Kidney (tissue), 14 donors: ENCODE data around the gene DIPK2B. TPM values are rescaled to one million over a fixed set of nuclear protein-coding genes. Genes with fewer than 3 reads are reported as not detected.

Experiments
- DNase-seq, 5 donors: peaks; one replicate each; pipeline ENCODE4 v3.0.0-alpha.2; 2013 to 2020
- FAIRE-seq: peaks from 2 replicates; lab custom pipeline; 2012; peaks lifted over from hg19 to GRCh38; lab: Jason Lieb, UNC
- H3K27ac ChIP-seq, 2 donors: one replicate each; pipeline ENCODE4 v1.7.0; 2013; ENCODE audit warnings: low read depth in 2 of 2, low read length in 2 of 2, inconsistent platforms in 1 of 2
- H3K27me3 ChIP-seq: one replicate; pipeline ENCODE4 v1.7.1; 2013; ENCODE audit warnings: low read length, inconsistent platforms; ENCODE audit not compliant: control insufficient read depth, insufficient read depth
- H3K36me3 ChIP-seq, 3 donors: one replicate each; pipeline versions ENCODE4 v1.7.0 to v1.7.1; 2013; ENCODE audit warnings: low read length in 3 of 3, control low read depth in 1 of 3, inconsistent platforms in 1 of 3; ENCODE audit not compliant: insufficient read depth in 3 of 3, control insufficient read depth in 2 of 3
- H3K4me1 ChIP-seq, 3 donors: one replicate each; pipeline versions ENCODE4 v1.7.0 to v1.7.1; 2013; ENCODE audit warnings: low read length in 3 of 3, inconsistent platforms in 1 of 3, low read depth in 1 of 3; ENCODE audit not compliant: control insufficient read depth in 2 of 3, insufficient read depth in 2 of 3
- H3K4me3 ChIP-seq, 3 donors: one replicate each; pipeline versions ENCODE4 v1.7.0 to v1.8.1; 2013; ENCODE audit warnings: low read length in 3 of 3, control low read depth in 1 of 3, inconsistent platforms in 1 of 3
- H3K9ac ChIP-seq, 3 donors: one replicate each; pipeline versions ENCODE4 v1.7.0 to v1.7.1; 2013; ENCODE audit warnings: low read length in 3 of 3, control low read depth in 1 of 3, inconsistent platforms in 1 of 3
- H3K9me3 ChIP-seq, 3 donors: one replicate each; pipeline versions ENCODE4 v1.7.0 to v1.7.1; 2013; ENCODE audit warnings: low read length in 3 of 3, control low read depth in 1 of 3, inconsistent platforms in 1 of 3; ENCODE audit not compliant: control insufficient read depth in 2 of 3, insufficient read depth in 1 of 3
- CTCF ChIP-seq: IDR thresholded peaks from 3 replicates; pipeline ENCODE4 v1.5.1; 2012; ENCODE audit warnings: mild to moderate bottlenecking, moderate library complexity, borderline replicate concordance; ENCODE audit not compliant: insufficient read depth; ENCODE audit errors: extremely low read depth
- intact Hi-C: fragments of 100-400 bp; cut with DNase I; formaldehyde crosslinking; loops from one replicate; pipeline ENCODE4 v1.11.1; 2022
- polyA plus RNA-seq: library from polyadenylated mRNA; stranded (reverse); fragments of 350-450 nt; fragmentation: Illumina TruSeq; extraction: RNeasy Lipid Tissue Mini Kit (QIAGEN cat#74804); gene quantifications from one replicate; pipeline ENCODE4 v1.2.3, GENCODE V29; 2014; ENCODE audit warnings: low read depth, low replicate concordance; ENCODE audit not compliant: insufficient read depth
- total RNA-seq: library from RNA; stranded (reverse); fragmentation: NEBNext Ultra II Directional; extraction: Animal tissue kit (Norgen Biotek cat#: 25700); gene quantifications from one replicate; pipeline ENCODE4 v1.2.1, GENCODE V29; 2021
- donor health status: control.
- donor health status: control.
- donor health status: control.
- donor health status: control.
- donor health status: control.
- donor health status: DM: yes; HTN: yes; CAD: no.
- donor health status: Normal renal cell carcinoma (clear cell type).

DIPK2B gene
- total and polyA plus RNA-seq, 2 donors from 2014 or later, result 4.6 to 25.2 TPM

- H3K27me3 ChIP-seq, result peaks cover 6% of the 10 kb centered on the region
These were observed 32.9 kb upstream of the DIPK2B start for GRCh38 chrX:45233531-45233930.

GRCh38 chrX:45232139-45232538, 31.5 kb upstream of the DIPK2B start:
- intact Hi-C loops, result no loop called here
- no peak for TF ChIP-seq CTCF
- H3K27ac ChIP-seq, result no peak overlapping the region
- H3K4me1 ChIP-seq, result no peaks in the 10 kb centered on the region
- H3K4me3 ChIP-seq, result no peak overlapping the region
- FAIRE-seq (no peak), DNase-seq (no peak)
- H3K36me3 ChIP-seq, result no peaks in the 10 kb centered on the region
- peaks cover 3% of the 10 kb centered on the region for H3K27me3 ChIP-seq
- H3K9me3 ChIP-seq, result no peaks in the 10 kb centered on the region
- H3K9ac ChIP-seq, result no peak overlapping the region

More at GRCh38 chrX:45233531-45233930, 32.9 kb upstream of the DIPK2B start:
- no peak overlapping the region for H3K9ac ChIP-seq
- intact Hi-C loops, result no loop called here
- DNase-seq (no peak), FAIRE-seq (no peak)
- H3K4me1 ChIP-seq, result no peaks in the 10 kb centered on the region
- no peak for TF ChIP-seq CTCF
- no peak overlapping the region for H3K4me3 ChIP-seq
- H3K27ac ChIP-seq, result no peak overlapping the region
- no peaks in the 10 kb centered on the region for H3K36me3 ChIP-seq
- no peaks in the 10 kb centered on the region for H3K9me3 ChIP-seq

- DNase-seq, result no peak
- no peak overlapping the region for H3K4me3 ChIP-seq
- H3K27me3 ChIP-seq, result peaks cover under 1% of the 10 kb centered on the region
- intact Hi-C loops, result no loop called here
- H3K36me3 ChIP-seq, result no peaks in the 10 kb centered on the region
- H3K9ac ChIP-seq, result no peak overlapping the region
- H3K4me1 ChIP-seq, result no peaks in the 10 kb centered on the region
- no peaks in the 10 kb centered on the region for H3K9me3 ChIP-seq
- H3K27ac ChIP-seq, result no peak overlapping the region
- TF ChIP-seq CTCF, result no peak
- no peak for FAIRE-seq
These were observed 29.7 kb upstream of the DIPK2B start for GRCh38 chrX:45230410-45230809.

- H3K27me3 ChIP-seq, result no peaks in the 10 kb centered on the region
- no peaks in the 10 kb centered on the region for H3K4me1 ChIP-seq
- DNase-seq (no peak), FAIRE-seq (no peak)
- no peak overlapping the region for H3K4me3 ChIP-seq
- no peak overlapping the region for H3K9ac ChIP-seq
- no peak for TF ChIP-seq CTCF
- H3K9me3 ChIP-seq, result no peaks in the 10 kb centered on the region
- intact Hi-C loops, result no loop called here
- H3K36me3 ChIP-seq, result no peaks in the 10 kb centered on the region
- H3K27ac ChIP-seq, result no peak overlapping the region
These were observed 28.7 kb upstream of the DIPK2B start for GRCh38 chrX:45229348-45229747.
